ENCODE measurements around the gene C19orf25. TPM values are rescaled to one million over a fixed set of nuclear protein-coding genes. Genes with fewer than 3 reads are reported as not detected.

The C19orf25 gene
- total and polyA plus RNA-seq, 10 of the 15 experiments (the other 5 are each of a cell fraction or from before 2014, with no cell fraction given), result 1.2 to 67.0 (median 25.6) TPM

- no peak for TF ChIP-seq CEBPZ (IDR thresholded peaks at IDR 0.05; ENCODE audit: low read depth, low read length)
- TF ChIP-seq STAT3 (IDR thresholded peaks at IDR 0.05; ENCODE audit: low read depth, low read length), result no peak
Observed at GRCh38 chr19:1525343-1525742, 46.3 kb upstream of the C19orf25 start (continued).

- FAIRE-seq (no peak), DNase-seq (ENCODE audit: low read depth, low spot score) (no peak), ATAC-seq (no peak)
- Histone ChIP-seq H3K27me3 (replicated peaks in 1 of 2; ENCODE audit: control insufficient read depth in 2 of 2, insufficient read depth in 2 of 2, low read length in 1 of 2) (peaks cover 0 to 2% of the 10 kb centered on the region in 2 experiments; a peak in 3 of 4 replicates), H2AFZ (ENCODE audit: control insufficient read depth, low read depth, low read length) (no peak overlapping the region), H3K79me2 (ENCODE audit: control insufficient read depth, insufficient read depth, low read length) (no peaks in the 10 kb centered on the region), H3K9ac (ENCODE audit: control insufficient read depth, insufficient read depth, low read length) (no peak overlapping the region), H3K4me3 (no peak overlapping the region), H3K4me2 (ENCODE audit: control insufficient read depth, insufficient read depth) (no peak overlapping the region), H3K36me3 (ENCODE audit: control insufficient read depth in 2 of 2, insufficient read depth in 2 of 2, low read length in 1 of 2) (no peaks in the 10 kb centered on the region), H3K27ac (ENCODE audit: control insufficient read depth, insufficient read depth) (no peak overlapping the region), H3K9me3 (replicated peaks; ENCODE audit: control insufficient read depth, insufficient read depth, low read length) (no peaks in the 10 kb centered on the region), H3K4me1 (ENCODE audit: control insufficient read depth, insufficient read depth, low read length) (no peaks in the 10 kb centered on the region), H4K20me1 (ENCODE audit: control insufficient read depth, insufficient read depth) (no peaks in the 10 kb centered on the region)
- in situ Hi-C loops (cut with MboI), result no loop called here
- WGBS (ENCODE audit: insufficient coverage, insufficient replicate concordance, low lambda C conversion rate, missing lambda C conversion rate), result 72% methylated on average over 15 of the region's 17 CpGs
- ChIA-PET POLR2A (no interaction called here), RAD21 (ENCODE audit: unreplicated experiment) (no interaction called here), SMC1A (ENCODE audit: uncharacterized antibody, unreplicated experiment) (no interaction called here), CTCF (no interaction called here)
- intact Hi-C loops (cut with micrococcal nuclease; ENCODE audit: unreplicated experiment), result no loop called here
- BruUV-seq (replicated peaks), result no TSS peak
- TF ChIP-seq USF1 (IDR thresholded peaks at IDR 0.05; ENCODE audit: borderline replicate concordance, extremely low read length, insufficient read depth, low read depth, low read length) (no peak), ZZZ3 (IDR thresholded peaks at IDR 0.05; ENCODE audit: control insufficient read depth, insufficient read length, low read depth) (no peak), SMARCA5 (IDR thresholded peaks at IDR 0.05) (no peak), SREBF2 (IDR thresholded peaks at IDR 0.05; ENCODE audit: low read length) (no peak), POLR2AphosphoS5 (IDR thresholded peaks at IDR 0.05; ENCODE audit: low read length) (no peak), TCF3 (IDR thresholded peaks at IDR 0.05; ENCODE audit: borderline replicate concordance, insufficient read depth, low read depth, low read length) (no peak), YBX1 (IDR thresholded peaks at IDR 0.05) (no peak), SPI1 (IDR thresholded peaks at IDR 0.05; ENCODE audit: borderline replicate concordance, insufficient read depth, low read depth, low read length) (no peak), ZNF274 (IDR thresholded peaks at IDR 0.05; ENCODE audit: insufficient read depth, insufficient read length) (no peak), IRF5 (IDR thresholded peaks at IDR 0.05; ENCODE audit: borderline replicate concordance) (no peak), RELB (IDR thresholded peaks at IDR 0.05; ENCODE audit: low read depth) (no peak), SIX5 (IDR thresholded peaks at IDR 0.05; ENCODE audit: low read depth, low read length, severe bottlenecking) (no peak), PAX5 (IDR thresholded peaks at IDR 0.05; ENCODE audit: borderline replicate concordance, low read depth, low read length) (no peak), NR2C2 (IDR thresholded peaks at IDR 0.05; ENCODE audit: borderline replicate concordance, control insufficient read depth, insufficient read length, low read depth) (no peak)
Observed at GRCh38 chr19:1524972-1525325, 45.9 kb upstream of the C19orf25 start.

All from GM12878 (cell line).